GM21723 (cell line): ENCODE results near the gene SERPINH1.

ENCODE experiments used
- ATAC-seq: cut with Tn5 transposase; IDR thresholded peaks from one replicate; pipeline ENCODE4 v1.9.1; 2021; ENCODE audit warnings: mild to moderate bottlenecking, moderate library complexity; ENCODE audit not compliant: unreplicated experiment

SERPINH1 gene

DNA sequence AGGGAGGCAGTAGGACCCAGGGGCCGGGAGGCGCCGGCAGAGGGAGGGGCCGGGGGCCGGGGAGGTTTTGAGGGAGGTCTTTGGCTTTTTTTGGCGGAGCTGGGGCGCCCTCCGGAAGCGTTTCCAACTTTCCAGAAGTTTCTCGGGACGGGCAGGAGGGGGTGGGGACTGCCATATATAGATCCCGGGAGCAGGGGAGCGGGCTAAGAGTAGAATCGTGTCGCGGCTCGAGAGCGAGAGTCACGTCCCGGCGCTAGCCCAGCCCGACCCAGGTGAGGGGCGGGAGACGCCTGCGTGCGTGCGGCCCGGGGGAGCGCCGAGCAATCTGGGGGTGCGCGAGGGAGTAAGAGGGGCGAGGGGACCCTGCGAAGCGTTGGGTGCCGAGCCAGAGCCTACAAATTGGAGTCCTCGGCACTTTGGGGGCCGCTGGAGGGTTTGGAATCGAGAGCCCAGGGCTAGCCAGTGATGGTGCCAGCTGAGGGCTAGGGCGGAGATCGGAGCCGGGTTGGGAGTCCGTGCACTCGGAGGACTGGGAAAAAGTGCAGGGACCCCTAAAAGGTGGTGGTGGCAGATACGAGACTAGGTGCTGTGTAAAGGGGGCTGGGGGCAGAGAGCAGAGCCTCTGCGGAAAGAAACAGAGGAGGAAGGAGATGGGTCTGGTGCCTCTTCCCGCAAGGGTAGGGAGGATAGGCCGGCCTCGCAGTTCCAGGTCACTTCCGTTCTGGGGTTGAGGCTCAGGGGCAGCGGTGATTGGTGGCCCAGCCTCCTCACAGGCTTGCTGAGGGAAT is at the start of gene SERPINH1:
TSS of gene SERPINH1 (plus strand) at position 206 of the 788 bp plus-strand sequence. CDS start 4,097 bp downstream, outside the sequence.
- peak; percentile 77 for ATAC-seq

DNA sequence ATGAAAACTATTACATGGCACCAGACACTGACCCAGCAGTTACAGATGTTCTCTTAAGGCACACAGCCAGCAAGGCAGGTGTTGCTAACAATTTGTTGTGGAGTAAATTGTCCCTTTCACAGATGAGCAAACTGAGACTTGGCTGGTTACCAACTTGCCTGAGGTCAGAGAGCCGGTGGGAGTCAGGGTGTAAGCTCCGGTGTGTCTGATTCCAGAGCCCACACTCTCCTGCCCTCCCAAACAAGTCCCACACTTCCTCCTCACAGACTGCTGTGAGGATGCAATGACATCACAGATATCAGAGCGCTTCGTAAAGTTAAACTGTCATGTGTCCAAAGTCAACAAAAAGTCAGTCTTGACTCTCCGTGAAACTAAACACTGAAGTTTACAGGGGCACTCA is 48.8 kb upstream of the SERPINH1 start:
- ATAC-seq = no peak

DNA sequence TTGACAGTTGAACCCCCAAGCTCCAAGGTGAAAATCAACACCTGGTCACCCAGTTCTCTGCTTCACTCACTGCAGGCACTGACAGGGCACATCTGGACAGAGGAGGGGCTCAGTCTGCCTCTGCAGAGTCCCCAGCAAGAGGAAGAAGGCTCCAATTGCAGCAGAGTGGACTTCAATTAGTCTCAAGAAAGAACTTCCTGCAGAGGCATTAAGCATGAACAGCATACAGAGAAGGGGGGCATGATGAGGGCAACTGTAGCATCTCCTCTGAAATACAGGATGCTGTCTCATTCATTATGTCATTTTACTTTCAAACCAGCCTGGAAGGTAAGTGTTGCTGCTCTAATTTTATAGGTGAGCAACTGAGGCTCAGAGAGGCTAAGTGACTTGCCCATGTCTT is 47.5 kb upstream of the SERPINH1 start:
- no peak for ATAC-seq

DNA sequence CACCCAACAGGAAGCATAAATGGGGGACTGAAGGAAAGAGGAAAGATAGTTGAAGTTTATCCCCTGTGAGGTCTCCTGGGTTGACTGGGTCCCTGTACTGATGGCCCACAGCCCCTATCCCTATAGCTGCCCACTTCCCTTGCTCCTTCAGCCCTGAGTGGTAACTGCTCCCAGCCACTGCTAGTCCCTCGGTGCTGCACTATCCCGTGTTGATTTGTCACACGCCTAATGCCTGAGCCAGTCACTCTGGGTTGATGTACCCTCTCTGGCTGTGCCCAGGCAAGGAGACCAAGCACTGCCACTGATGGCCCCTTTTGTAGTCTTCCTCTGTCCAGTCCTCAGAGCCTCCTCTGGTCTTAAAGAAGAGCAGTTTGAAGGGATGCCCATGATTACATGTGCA is 45.9 kb upstream of the SERPINH1 start:
- no peak for ATAC-seq

DNA sequence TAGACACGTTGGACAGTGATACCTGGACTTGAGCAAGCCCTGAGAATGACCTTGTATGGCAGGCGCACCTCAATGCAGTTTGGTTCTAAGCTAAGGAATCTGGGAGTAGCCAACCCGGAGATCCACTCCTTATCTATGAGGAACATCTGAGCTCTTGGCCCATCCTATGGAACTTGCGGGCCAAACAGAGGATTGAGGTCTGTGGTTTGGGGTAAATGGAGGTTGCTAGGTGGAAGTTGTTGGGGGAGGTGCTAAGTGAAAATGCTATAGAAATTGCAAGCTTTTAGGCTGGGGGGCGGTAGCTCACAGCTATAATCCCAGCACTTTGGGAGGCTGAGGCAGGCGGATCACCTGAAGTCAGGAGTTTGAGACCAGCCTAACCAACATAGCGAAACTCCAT is 45.2 kb upstream of the SERPINH1 start:
- no peak for ATAC-seq

DNA sequence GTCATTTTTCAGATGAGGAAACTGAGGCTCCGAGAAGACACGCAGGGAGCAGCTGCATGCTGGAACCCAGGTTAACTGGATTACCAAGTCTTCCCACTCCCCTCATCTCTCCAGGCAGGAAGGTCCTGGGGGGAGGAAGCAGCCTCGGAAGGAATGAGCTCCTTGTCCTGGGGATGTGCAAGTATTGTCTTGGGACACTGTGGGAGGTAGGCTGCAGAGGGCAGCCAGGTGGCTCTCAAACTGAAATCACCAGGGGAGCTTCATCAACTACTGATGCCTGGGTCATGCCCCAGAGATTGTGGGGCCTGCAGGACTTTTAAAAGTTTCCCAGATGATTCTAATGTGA is 43.9 kb upstream of the SERPINH1 start:
- ATAC-seq = no peak

DNA sequence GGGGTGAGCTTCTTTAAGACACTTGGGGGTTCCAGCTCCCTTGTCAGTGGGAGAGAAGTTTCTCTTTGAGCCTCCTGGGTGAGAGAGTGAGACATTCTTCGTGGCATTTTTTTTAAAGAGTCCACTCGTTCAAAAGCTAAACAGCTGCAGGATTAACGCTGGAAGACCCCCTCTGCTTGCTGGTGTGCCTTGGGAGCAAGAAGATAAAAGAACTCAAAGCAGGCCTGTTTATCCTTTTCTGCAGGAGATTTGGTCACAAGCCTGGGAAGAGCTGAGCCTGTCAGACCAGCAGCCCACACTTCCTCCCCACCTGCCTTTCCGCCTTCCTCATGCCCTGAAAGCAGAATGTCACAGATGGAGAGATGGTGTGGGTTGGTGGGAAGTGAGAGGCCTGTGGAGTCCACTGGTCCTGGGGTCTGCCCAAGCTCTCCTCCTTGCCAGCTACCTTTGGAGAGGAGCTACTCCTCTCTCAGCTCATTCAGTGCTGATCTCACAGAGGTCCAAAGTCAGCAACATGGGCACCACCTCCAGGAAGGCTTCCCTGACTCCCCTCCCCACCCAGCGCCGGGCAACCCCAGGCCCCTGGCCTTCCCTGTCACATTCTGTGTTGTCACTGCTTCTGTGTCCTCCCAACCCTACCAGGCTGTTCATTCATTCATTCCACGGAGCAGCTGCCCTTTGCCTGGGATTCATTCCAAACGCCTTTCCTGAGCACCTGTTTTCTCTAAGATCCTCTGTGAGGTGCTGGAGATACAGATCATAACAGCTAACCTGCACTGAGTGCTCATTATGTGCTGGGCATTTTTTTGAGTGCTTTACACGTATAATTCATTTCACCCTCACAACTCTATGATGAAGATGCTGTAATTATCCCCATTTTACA is 43.0 kb upstream of the SERPINH1 start:
- no peak for ATAC-seq

DNA sequence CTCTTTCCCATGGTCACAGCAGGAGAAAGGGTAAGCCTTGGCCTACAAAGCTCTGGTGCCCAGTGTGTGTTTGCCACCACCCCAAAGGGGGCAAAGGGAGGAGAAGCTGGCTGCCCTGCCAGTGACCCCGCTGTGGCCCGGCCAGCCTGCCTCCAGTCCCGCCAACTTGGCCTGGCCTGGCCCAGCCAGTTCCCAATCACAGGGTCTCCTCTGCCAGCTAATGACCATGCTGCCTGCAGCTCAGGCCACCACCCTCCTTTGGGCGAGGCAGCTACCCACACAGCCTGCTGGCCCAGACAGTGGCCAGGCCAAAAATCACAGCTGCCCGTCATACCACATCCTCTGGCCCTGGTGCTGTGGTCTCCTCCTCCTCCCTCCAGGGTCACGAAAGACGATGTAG is 41.4 kb upstream of the SERPINH1 start:
- ATAC-seq = no peak

DNA sequence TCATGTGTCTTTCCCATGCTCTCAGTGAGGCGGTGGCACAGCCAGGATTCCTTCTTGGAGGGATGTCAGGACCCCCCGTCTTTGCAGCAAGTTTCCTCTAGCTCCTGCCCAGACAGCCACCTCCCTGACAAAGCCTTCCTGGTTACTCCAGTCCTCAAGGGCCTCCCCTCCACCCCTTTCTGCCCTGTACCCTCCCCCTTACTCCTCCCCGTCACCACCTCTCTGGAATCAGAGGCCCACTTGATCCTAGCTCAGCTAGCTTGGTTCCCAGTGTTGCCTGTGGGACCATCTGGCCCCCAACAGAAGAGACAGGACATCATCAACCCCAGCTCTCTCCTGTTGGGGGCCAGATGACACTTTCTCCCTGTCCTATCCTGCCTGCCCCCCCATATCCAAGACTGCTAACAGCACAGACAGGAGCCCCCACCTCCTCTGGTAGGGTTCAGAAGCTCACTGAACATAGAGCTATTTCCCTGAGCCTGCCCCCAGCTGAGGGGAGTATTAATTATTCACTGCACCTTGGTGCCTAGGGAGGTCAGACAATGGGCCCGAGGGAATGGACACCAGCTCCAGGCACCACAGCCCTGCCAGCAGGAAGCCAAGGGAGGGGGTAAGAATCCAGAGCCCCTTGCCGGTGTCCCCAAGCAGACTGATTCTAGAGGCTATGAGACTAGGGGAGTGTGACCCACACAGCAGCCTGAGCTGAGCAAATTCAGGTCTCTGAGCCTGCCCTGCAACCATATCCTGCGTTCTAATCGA is 39.6 kb upstream of the SERPINH1 start:
- no peak for ATAC-seq

DNA sequence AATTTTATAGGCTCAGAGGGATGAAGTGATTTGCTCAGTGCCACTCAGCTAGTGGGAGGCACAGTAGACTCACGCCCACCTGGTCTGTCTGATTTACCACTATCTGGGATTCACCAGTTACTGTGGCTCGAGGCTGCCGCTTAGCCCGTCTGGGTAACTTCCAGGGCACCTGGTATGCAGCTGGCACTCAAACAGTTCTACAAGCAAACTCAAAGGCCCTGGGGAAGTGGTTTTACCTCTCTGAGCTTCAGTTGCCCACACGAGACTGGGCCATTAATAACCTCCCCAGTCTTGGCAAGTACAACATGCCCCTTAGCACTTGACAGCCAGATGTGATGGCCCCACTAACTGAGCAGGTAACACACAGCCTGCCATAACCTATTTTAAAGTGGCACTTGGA is 38.9 kb upstream of the SERPINH1 start:
- ATAC-seq = no peak

DNA sequence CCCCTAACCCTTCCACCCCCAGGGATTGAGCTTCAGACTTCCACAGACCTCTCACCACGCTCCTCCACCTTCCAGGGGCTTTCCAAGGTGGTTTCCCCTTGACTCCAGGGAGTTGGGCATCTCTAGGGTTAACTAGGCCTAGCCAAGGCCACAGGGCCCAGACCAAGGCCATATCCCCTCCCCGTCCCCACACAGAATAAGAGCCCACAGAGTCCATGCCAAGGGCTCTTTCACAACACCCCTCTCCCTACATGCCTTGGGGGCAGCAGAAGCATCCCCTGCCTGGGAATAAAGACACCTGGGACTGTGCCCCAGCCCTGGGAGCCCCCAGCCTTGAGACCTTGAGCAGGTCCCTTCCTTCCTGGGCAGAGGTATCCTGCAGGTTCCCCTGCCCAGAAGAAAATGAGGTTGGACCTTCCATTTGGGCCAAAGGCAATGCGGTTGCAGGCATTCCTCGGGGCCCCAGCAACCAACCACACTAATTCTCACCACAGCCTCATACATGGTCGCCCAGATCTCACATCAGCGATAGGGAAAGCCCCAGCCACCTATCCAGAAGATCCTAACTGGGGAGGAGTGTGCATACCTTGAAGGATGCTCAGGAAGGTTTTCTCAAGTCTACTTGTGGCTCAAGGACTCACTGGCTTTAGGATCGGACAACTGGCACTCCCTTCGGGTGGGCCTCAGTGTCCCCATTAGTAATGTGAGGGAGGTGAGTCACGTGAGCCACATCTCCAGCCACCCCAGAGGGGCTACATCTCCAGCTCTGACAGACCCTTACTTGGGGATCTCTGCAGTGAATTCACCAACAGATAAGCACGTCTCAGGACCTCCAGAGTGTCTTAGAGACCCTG is 38.0 kb upstream of the SERPINH1 start:
- no peak for ATAC-seq

DNA sequence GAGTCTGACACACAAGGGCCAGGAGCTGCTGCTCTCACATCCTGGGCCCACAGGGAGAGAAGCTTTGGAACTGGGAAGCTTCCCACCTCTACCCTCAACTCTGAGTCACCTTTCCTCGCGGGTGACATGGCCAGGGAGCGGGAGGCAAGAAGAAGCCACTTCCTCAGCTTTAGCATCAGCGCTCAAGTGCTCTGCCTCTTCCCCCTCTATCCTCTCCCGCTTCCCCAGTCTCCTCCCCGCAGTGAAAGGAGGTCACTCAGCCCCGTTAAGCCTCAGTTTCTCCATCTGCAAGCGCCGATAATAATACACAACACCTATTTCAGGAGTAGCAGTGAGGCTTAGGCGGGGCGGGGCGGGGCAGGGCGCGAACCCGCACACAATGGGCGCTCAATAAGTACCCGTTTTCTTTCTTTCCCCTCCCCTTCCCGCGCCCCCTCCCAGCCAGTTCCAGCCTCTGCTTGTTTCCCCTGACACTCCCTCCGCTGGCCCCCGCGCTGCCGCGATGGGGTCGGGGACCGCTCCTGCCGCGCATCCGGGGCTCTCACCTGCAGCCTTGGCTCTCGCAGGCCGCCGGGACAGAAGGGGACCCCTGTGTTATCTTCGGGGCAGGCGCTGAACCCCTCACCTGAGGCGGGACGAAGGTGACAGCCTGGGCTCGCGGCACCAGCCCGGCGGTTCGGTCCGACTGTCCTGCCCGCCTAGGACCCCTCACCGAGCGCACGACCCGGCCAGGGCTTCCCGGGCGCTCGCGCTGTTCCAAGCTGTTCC is 37.2 kb upstream of the SERPINH1 start:
- peak; percentile 11 for ATAC-seq

DNA sequence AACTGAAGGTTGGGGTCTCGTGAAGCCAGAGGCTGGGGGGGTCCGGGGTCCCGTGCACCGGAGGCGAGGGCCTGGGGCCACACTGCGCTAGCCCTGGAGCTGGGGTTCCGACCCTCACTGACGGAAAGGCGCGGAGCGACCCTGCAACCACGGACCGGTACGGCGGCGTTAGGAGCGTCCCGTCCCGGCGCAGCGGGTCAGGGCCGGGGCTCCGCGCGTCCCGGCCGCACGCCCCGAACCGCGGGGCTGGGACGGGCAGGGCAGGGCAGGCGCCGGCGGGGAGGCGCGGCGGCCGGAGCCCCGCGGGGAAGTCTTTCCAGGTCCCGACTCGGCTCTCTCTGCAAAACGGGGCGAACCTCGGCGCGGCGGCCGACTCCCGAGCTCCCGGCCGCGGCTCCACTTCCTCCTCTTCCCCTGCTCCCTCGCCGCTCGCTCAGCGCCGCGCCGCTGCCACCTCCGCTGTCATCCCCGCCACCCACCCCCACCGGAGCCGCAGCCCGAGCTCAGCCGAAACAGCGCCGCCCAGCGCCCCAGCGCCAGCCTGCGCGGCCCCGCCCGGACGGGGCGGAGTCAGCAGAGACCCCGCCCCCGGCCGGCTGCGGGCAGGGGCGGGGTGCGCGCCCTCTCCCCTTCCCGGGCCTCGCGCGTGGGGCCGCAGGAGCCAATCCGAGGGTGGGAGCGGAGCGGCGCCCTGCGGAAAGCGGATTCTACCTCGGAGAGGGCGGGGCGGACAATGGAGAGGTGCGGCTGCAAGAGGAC is 36.4 kb upstream of the SERPINH1 start, which contains the start of gene GDPD5:
TSS of gene GDPD5 (minus strand) at position 509 of the 759 bp plus-strand sequence. CDS start 48,206 bp downstream, outside the sequence.
- ATAC-seq = peak; percentile 75

DNA sequence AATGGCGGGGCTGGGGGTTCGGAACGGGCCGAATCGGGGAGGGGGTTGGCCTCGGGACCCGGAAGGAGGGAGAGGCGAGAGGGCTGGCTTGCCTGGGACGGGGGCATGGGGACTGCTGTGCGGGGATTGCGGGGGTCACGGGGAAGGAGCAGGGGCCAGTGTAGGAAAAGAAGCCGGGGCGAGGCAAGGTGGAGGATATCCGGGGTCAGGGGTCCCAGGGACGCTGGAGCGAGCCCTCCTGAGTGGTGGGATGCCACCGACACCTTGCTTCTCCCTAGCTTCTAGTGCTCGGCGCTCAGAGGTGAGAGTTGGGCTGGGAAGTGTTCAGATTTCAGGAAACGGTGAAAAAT is 35.9 kb upstream of the SERPINH1 start:
- no peak for ATAC-seq

DNA sequence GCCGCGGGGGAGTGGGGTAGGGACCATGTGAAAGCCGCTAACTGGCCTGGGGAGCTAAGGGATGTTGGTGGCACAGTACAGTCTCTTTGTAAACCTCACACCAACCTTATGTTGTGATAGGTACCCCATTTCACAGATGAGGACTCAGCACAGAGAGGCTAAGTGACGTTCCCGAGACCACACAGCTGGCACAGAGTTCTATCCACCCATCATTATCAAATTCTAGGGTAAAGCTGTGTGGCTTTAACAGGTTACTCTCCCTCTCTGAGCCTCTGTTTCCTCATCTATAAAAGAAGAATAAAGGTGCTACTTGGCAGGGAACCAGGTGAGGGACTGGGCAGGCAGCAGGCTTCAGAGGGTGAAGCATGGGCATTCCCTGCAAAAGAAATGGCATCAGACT is 34.9 kb upstream of the SERPINH1 start:
- ATAC-seq = no peak

DNA sequence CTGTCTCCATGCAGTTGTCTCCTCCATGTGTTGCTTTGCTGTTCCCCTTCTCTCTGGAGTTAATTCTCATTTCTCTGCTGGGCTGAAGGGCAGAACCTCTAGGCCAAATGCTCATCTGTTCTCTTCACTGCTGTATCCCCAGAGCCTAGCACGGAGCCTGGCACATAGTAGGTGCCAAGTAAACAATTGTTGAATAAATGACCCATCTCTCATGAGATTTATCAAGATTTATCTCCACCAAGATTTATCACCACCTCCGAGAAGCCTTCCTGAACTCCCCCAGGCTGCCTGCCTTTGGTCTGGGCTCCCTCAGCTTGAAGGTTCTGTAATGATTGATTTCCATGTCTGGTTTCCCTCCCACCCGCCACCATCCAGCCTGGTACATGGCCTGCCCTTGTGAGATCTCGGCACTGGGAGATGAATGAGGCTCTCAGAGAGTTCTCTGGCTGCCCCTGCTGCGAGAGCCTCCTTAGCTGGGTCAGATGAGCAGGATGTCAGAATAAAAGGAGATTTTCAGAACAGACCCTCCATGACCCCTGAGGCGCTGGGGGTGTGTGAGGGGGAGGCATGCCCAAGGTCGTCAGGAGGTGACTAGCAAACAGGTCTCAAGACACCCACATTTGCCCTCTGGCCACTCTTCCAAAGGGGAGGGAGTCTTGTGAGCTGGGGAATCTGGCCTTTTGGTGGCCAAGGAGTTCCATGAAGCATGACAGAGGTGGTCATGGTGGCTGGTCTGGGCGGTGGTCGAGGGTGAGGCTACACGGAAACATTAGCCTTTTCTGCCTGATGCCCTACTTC is 33.9 kb upstream of the SERPINH1 start:
- no peak for ATAC-seq

DNA sequence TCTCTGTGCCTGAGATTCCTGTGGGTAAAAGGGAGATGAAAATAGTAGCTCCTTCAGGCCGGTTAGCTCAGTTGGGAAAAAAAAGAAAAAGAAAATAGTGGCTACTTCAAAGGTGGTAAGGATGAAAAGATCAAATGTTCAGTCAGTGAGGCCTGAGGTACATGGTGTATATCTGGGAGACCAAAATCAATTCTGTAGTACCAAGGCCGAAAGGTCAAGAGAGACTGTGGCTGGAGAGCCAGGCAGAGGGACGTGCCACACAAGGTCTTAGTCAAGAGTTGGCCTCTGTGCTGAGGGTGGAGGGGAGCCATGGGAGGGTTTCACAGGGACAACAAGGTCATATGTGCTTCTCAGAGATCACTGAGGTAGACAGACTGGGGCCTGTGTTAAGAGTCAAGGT is 31.5 kb upstream of the SERPINH1 start:
- ATAC-seq = no peak

DNA sequence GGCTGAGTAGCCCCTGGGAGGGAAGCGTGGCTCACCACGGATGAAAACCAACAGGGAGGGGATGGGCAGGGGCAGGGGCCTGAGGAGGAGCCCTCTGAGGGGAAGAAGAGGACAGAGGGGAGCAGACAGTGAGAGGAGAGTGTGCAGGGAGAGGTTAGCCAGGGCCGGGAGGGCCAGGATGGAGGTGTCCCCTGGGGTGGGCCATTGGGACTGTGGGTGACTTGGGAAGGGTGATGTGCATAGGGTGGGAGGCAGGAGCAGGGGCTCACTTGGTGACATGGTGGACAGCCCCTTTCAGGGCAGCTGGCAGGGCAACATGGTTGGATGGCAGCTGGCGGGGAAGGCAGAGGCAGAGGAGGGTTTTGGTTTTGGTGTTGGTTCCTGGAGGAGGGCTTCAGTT is 30.7 kb upstream of the SERPINH1 start:
- no peak for ATAC-seq
